ENCODE measurements around the gene SETBP1. TPM values are rescaled to one million over a fixed set of nuclear protein-coding genes. Genes with fewer than 3 reads are reported as not detected.

SETBP1 gene
- total and polyA plus RNA-seq, 9 of the 15 experiments (the other 6 are each of a cell fraction or from before 2014, with no cell fraction given), result under 0.01 to 0.13 (median 0.04) TPM

GRCh38 chr18:44741085-44741484 is 60.4 kb downstream of the SETBP1 start:
- Histone ChIP-seq H3K79me2 (ENCODE audit: control insufficient read depth, insufficient read depth, low read length) (no peaks in the 10 kb centered on the region), H3K4me2 (ENCODE audit: insufficient read depth, low read length) (no peak overlapping the region), H3K9me3 (replicated peaks; ENCODE audit: control insufficient read depth, insufficient read depth, low read depth, low read length) (no peaks in the 10 kb centered on the region), H3K9me1 (ENCODE audit: control insufficient read depth, insufficient read depth, low read length) (no peaks in the 10 kb centered on the region), H2AFZ (ENCODE audit: low read depth, low read length) (no peak overlapping the region), H3K9ac (ENCODE audit: insufficient read depth in 1 of 2, low read depth in 2 of 2, low read length in 2 of 2) (no peak overlapping the region), H3K4me1 (replicated peaks in 1 of 2; ENCODE audit: control insufficient read depth in 2 of 2, insufficient read depth in 2 of 2, low read length in 2 of 2) (peaks cover 16 to 19% of the 10 kb centered on the region in 2 experiments; a peak in 4 of 5 replicates), H3K4me3 (no peak overlapping the region), H3K27me3 (ENCODE audit: control insufficient read depth in 2 of 2, insufficient read depth in 2 of 2, low read length in 2 of 2) (peaks cover 2 to 22% of the 10 kb centered on the region in 2 experiments; a peak in 3 of 5 replicates), H3K27ac (ENCODE audit: extremely low read depth, low read depth, low read length) (no peak overlapping the region), H4K20me1 (replicated peaks; ENCODE audit: control insufficient read depth, insufficient read depth, low read length) (no peaks in the 10 kb centered on the region), H3K36me3 (ENCODE audit: control insufficient read depth, insufficient read depth, low read length) (no peaks in the 10 kb centered on the region)
- in situ Hi-C loops (cut with MboI) (no loop called here), intact Hi-C loops (cut with micrococcal nuclease) (no loop called here)
- no peak for DNase-seq (ENCODE audit: extremely low read depth in 1 of 4, low spot score in 3 of 4)
- WGBS (ENCODE audit: insufficient coverage, low coverage, missing lambda C conversion rate), result no CpG with 5 or more reads among the region's 2 CpGs
- CTCF ChIA-PET (ENCODE audit: low intra/inter-chr PET ratio), result no interaction called here
- ATAC-seq, result no peak
- POLR2A ChIA-PET, result no interaction called here
- FAIRE-seq, result no peak
- no TSS peak for BruUV-seq (replicated peaks)
- TF ChIP-seq TRIM28 (IDR thresholded peaks at IDR 0.05), result no peak
- TF ChIP-seq TRIM24 (IDR thresholded peaks at IDR 0.05), result no peak
- TF ChIP-seq FOXJ2 (tag; IDR thresholded peaks at IDR 0.05), result no peak
- TF ChIP-seq SAP30 (IDR thresholded peaks at IDR 0.05; ENCODE audit: borderline replicate concordance, insufficient read depth, low read depth, low read length, poor library complexity, severe bottlenecking), result no peak
- no peak for TF ChIP-seq NR2C1 (IDR thresholded peaks at IDR 0.05)
- no peak for TF ChIP-seq NR2C1 (tag; IDR thresholded peaks at IDR 0.05)
- TF ChIP-seq CBX2 (IDR thresholded peaks at IDR 0.05; ENCODE audit: insufficient read depth, low read length, poor library complexity, severe bottlenecking), result no peak
- no peak for TF ChIP-seq ZNF740 (CRISPR knock-in tag; IDR thresholded peaks at IDR 0.05)
- no peak for TF ChIP-seq ZNF740 (tag; IDR thresholded peaks at IDR 0.05)
- no peak for TF ChIP-seq FOXP4 (CRISPR knock-in tag; IDR thresholded peaks at IDR 0.05; ENCODE audit: borderline replicate concordance)
- TF ChIP-seq CEBPZ (IDR thresholded peaks at IDR 0.05; ENCODE audit: borderline replicate concordance, low read depth, low read length), result no peak
- TF ChIP-seq ZNF398 (CRISPR knock-in tag; IDR thresholded peaks at IDR 0.05), result no peak
